Measurements from ENCODE around the gene KRTAP5-7. TPM values are rescaled to one million over a fixed set of nuclear protein-coding genes. Genes with fewer than 3 reads are reported as not detected.
"Not testable (repeated sequence)": the region's sequence is repeated elsewhere in the genome, so short reads cannot be mapped to it uniquely, and the experiment has no call there.

KRTAP5-7 gene, protein sequence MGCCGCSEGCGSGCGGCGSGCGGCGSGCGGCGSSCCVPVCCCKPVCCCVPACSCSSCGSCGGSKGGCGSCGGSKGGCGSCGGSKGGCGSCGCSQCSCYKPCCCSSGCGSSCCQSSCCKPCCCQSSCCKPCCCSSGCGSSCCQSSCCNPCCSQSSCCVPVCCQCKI
- total RNA-seq (2021; fragmentation: NEBNext Ultra II Directional; extraction: Animal tissue kit (Norgen Biotek cat#: 25700)) = not detected
- long read RNA-seq = 0 reads

DNA sequence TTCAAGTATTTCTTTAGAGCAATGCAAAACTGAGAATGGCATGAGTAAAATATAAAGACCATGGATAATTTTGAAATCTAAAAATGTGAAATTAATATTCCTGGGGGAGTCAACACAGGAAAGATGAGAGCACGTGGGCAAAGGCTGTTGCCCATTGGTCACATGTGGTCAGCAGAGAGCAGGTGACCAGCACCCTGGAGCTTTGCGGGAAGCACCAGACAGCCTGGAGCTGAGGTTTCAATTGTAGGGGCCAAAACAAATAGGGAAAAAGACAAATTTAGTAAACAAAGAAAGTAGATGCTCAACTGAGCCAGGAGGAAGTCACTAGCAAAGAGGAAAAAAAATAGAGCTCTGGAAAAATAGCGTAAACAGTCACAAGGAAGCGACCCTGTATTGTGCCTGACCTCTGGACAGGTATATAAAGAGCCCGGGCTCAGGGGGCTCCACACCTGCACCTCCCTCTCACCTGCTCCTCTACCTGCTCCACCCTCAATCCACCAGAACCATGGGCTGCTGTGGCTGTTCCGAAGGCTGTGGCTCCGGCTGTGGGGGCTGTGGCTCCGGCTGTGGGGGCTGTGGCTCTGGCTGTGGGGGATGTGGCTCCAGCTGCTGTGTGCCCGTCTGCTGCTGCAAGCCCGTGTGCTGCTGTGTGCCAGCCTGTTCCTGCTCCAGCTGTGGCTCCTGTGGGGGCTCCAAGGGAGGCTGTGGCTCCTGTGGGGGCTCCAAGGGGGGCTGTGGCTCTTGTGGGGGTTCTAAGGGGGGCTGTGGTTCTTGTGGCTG lies at the start of gene KRTAP5-7:
KRTAP5-7 (plus strand) TSS at position 472 of the 780 bp plus-strand sequence; CDS start at position 506, 34 bp downstream.
- H3K4me1 Mint-ChIP-seq (ENCODE audit: low read depth); H3K27ac Mint-ChIP-seq; H3K36me3 Mint-ChIP-seq (ENCODE audit: low read depth); H3K9me3 Mint-ChIP-seq; DNase-seq; H3K4me3 Mint-ChIP-seq: not testable (repeated sequence)
- H3K27me3 Mint-ChIP-seq (ENCODE audit: insufficient read depth) = peaks cover 10% of the 10 kb centered on the region

DNA sequence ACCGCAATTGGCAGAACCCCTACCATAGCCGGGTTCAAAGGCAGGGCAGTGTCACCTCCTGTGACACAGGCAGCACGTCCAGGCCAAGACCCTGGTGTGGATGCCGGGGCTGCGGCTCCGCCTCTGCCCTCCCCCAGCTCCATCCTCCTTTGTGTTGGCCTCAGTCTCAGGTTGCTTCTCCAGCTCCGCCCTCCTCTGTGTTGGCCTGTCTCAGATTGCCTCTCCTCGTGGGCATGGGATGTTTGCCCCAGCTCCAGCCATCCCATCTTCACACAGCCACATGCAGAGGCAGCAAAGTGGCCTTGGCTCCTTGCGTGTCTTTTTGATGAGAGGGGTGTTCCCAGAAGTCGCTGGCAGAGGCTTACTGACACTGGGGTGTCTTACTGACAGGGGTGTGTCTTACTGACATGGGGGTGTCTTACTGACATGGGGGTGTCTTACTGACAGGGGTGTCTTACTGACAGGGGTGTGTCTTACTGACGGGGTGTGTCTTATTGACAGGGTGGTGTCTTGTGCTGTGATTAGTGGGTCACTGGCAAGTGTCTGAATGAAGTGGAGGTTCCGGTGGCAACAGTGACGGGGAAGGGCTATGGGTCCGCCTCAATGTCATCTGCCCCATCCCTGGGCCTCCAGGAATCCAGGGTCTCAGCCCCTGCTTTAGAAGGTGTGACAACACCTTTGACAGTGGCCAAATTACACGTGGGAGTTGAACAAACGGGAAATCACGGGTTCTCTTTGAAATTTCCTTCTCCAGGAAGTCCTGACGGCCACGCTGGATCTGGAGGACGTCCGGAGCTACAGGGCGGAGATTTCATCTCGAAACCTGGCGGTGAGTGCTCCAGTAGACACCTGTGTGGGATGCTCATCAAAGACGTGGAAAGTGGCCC lies 49.2 kb upstream of the KRTAP5-7 start:
- H3K27ac Mint-ChIP-seq = no peak overlapping the region
- peaks cover 30% of the 10 kb centered on the region for H3K36me3 Mint-ChIP-seq (ENCODE audit: low read depth)
- H3K4me1 Mint-ChIP-seq (ENCODE audit: low read depth) = no peaks in the 10 kb centered on the region
- peaks cover 1% of the 10 kb centered on the region; the same call in 1 of the 2 replicates for H3K27me3 Mint-ChIP-seq (ENCODE audit: insufficient read depth)
- DNase-seq = no peak
- H3K4me3 Mint-ChIP-seq = no peak overlapping the region
- H3K9me3 Mint-ChIP-seq = no peaks in the 10 kb centered on the region
- TF ChIP-seq, protein P1, sequence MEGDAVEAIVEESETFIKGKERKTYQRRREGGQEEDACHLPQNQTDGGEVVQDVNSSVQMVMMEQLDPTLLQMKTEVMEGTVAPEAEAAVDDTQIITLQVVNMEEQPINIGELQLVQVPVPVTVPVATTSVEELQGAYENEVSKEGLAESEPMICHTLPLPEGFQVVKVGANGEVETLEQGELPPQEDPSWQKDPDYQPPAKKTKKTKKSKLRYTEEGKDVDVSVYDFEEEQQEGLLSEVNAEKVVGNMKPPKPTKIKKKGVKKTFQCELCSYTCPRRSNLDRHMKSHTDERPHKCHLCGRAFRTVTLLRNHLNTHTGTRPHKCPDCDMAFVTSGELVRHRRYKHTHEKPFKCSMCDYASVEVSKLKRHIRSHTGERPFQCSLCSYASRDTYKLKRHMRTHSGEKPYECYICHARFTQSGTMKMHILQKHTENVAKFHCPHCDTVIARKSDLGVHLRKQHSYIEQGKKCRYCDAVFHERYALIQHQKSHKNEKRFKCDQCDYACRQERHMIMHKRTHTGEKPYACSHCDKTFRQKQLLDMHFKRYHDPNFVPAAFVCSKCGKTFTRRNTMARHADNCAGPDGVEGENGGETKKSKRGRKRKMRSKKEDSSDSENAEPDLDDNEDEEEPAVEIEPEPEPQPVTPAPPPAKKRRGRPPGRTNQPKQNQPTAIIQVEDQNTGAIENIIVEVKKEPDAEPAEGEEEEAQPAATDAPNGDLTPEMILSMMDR (IDR thresholded peaks at IDR 0.05) = no peak

DNA sequence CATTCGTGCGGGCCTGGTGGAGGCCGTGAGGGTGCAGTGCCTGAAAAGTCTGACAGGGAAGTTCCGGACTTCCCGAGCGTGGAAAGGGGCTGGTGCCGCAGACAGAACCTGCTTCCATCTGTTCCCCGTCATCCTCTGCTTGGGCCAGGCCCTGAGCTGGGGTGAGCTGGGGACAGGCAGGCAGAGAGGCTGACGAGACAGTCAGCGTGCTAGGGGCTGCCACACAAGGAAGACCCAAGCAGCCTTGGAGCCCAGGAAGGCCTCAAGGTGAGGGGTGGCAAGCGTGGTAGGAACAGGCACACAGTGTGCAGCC lies 48.6 kb upstream of the KRTAP5-7 start:
- Mint-ChIP-seq H3K36me3 (ENCODE audit: low read depth) (peaks cover 36% of the 10 kb centered on the region), H3K27ac (no peak overlapping the region)

DNA sequence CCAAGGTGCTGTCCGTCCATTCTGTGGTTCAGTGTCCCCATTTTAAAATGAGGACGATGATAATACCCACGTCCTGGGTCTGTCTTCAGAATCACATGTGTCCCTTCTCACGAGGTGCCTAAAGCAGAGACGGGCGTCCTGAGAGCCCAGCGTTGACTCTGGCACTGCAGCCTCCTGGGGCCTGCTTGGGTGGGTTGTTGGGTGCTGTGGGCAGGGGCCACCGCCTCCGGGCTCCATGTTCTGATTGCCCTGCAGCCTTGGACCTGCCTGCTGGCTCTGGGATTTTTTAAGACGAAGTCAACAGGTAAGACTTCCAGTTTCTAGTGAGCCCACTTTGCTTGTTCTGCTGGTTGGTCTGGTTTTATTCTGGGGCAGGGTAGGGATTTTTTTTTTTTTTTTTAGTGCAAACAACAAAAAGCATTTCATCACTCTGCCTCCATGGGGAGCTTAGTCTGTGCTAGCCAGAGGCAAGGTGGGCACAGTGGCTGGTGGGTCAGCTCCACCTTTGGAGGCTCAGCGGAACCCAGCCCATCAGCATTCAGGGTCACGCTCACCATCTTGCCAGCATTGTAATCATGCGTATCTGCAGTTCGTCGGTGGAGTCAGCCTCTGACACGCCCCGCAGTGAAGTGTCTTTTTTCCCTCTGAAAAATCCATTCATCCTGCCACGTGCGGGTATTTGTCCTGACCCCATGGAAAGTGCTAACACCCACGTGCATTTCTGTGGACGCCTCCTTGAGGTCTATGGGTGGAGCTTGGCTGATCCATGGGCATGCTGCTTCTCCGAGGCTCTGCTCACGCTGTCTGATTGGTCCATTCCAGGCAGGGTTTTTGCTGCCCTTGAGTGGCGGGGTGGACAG lies 45.7 kb upstream of the KRTAP5-7 start:
- H3K4me3 Mint-ChIP-seq = no peak overlapping the region
- H3K4me1 Mint-ChIP-seq (ENCODE audit: low read depth) = no peaks in the 10 kb centered on the region
- peaks cover 1% of the 10 kb centered on the region for H3K27me3 Mint-ChIP-seq (ENCODE audit: insufficient read depth)
- peaks cover 47% of the 10 kb centered on the region for H3K36me3 Mint-ChIP-seq (ENCODE audit: low read depth)
- DNase-seq = no peak
- H3K9me3 Mint-ChIP-seq = no peaks in the 10 kb centered on the region
- no peak overlapping the region for H3K27ac Mint-ChIP-seq
- TF ChIP-seq, protein P1 (IDR thresholded peaks at IDR 0.05) = no peak

More for the DNA sequence above, 48.6 kb upstream of the KRTAP5-7 start:
- H3K4me3 Mint-ChIP-seq = no peak overlapping the region
- no peak for DNase-seq
- no peaks in the 10 kb centered on the region for H3K9me3 Mint-ChIP-seq
- H3K27me3 Mint-ChIP-seq (ENCODE audit: insufficient read depth) = peaks cover 1% of the 10 kb centered on the region
- H3K4me1 Mint-ChIP-seq (ENCODE audit: low read depth) = no peaks in the 10 kb centered on the region
- TF ChIP-seq, protein P1 (IDR thresholded peaks at IDR 0.05) = no peak

DNA sequence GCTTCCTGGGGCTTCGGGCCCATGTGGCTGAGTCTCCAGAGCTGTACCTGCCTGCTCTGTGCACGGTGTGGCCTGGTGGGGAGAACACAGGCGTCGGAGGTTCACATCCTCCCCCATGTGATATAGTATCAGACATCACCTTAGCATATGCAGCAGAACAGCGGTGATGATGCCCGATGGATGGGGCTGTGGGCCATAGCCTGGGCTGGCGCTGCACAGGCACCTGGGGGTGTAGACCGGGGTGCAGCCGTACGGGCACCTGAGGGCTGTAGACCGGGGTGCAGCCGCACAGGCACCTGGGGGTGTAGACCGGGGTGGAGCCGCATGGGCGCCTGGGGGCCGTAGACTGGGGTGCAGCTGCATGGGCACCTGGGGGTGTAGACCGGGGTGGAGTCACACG lies 44.9 kb upstream of the KRTAP5-7 start:
- H3K36me3 Mint-ChIP-seq (ENCODE audit: low read depth) = peaks cover 52% of the 10 kb centered on the region
- TF ChIP-seq, protein P1 (IDR thresholded peaks at IDR 0.05) = no peak
- peaks cover 1% of the 10 kb centered on the region for H3K27me3 Mint-ChIP-seq (ENCODE audit: insufficient read depth)
- no peaks in the 10 kb centered on the region for H3K9me3 Mint-ChIP-seq
- no peak overlapping the region for H3K27ac Mint-ChIP-seq
- no peak overlapping the region for H3K4me3 Mint-ChIP-seq
- DNase-seq = no peak
- no peaks in the 10 kb centered on the region for H3K4me1 Mint-ChIP-seq (ENCODE audit: low read depth)
